KMS-11 (cell line): ENCODE measurements around the gene WNT3A.

ENCODE experiments used
- H2AFZ ChIP-seq: fragments of 200-600 bp; sonication (generic); 2 replicates; pipeline ENCODE4 v1.6.1; 2016; ENCODE audit warnings: antibody characterized with exemption, mixed run types, low read depth
- H3K27ac ChIP-seq: fragments of 200-600 bp; sonication (generic); 2 replicates; pipeline ENCODE4 v1.6.1; 2016; ENCODE audit warnings: mild to moderate bottlenecking, mixed run types
- H3K27me3 ChIP-seq: fragments of 200-600 bp; sonication (generic); 2 replicates; pipeline ENCODE4 v1.6.1; 2017; ENCODE audit warnings: mild to moderate bottlenecking, low read depth, mixed run types, moderate library complexity; ENCODE audit not compliant: insufficient read depth
- H3K36me3 ChIP-seq: fragments of 200-600 bp; sonication (generic); 2 replicates; pipeline ENCODE4 v1.6.1; 2017; ENCODE audit warnings: mild to moderate bottlenecking, mixed run types; ENCODE audit not compliant: insufficient read depth
- H3K4me1 ChIP-seq: fragments of 200-600 bp; sonication (generic); 2 replicates; pipeline ENCODE4 v1.6.1; 2016; ENCODE audit warnings: mild to moderate bottlenecking, low read depth, mixed run types; ENCODE audit not compliant: poor library complexity, severe bottlenecking
- H3K4me2 ChIP-seq: fragments of 200-600 bp; sonication (generic); 2 replicates; pipeline ENCODE4 v1.7.0; 2016; ENCODE audit warnings: mild to moderate bottlenecking, mixed run types
- H3K4me3 ChIP-seq: fragments of 200-600 bp; sonication (generic); IDR thresholded peaks from 2 replicates; pipeline ENCODE4 v1.6.1; 2017; ENCODE audit warnings: low read depth, low read length, mixed read lengths; ENCODE audit not compliant: insufficient read depth
- H3K79me2 ChIP-seq: fragments of 200-600 bp; sonication (generic); 2 replicates; pipeline ENCODE4 v1.6.1; 2016; ENCODE audit warnings: low read depth, mixed run types; ENCODE audit not compliant: insufficient read depth
- H3K9ac ChIP-seq: fragments of 200-600 bp; sonication (generic); 2 replicates; pipeline ENCODE4 v1.6.1; 2016; ENCODE audit warnings: mild to moderate bottlenecking, mixed run types
- H4K20me1 ChIP-seq: fragments of 200-600 bp; sonication (generic); 2 replicates; pipeline ENCODE4 v1.6.1; 2016; ENCODE audit warnings: mild to moderate bottlenecking, mixed run types; ENCODE audit not compliant: insufficient read depth
- CTCF ChIP-seq: fragments of 200-600 bp; sonication (generic); conservative IDR thresholded peaks from 2 replicates; pipeline ENCODE4 v1.6.1; 2017; ENCODE audit warnings: low read depth, mild to moderate bottlenecking, antibody characterized with exemption, low read length, moderate library complexity, mixed read lengths

The WNT3A gene

DNA sequence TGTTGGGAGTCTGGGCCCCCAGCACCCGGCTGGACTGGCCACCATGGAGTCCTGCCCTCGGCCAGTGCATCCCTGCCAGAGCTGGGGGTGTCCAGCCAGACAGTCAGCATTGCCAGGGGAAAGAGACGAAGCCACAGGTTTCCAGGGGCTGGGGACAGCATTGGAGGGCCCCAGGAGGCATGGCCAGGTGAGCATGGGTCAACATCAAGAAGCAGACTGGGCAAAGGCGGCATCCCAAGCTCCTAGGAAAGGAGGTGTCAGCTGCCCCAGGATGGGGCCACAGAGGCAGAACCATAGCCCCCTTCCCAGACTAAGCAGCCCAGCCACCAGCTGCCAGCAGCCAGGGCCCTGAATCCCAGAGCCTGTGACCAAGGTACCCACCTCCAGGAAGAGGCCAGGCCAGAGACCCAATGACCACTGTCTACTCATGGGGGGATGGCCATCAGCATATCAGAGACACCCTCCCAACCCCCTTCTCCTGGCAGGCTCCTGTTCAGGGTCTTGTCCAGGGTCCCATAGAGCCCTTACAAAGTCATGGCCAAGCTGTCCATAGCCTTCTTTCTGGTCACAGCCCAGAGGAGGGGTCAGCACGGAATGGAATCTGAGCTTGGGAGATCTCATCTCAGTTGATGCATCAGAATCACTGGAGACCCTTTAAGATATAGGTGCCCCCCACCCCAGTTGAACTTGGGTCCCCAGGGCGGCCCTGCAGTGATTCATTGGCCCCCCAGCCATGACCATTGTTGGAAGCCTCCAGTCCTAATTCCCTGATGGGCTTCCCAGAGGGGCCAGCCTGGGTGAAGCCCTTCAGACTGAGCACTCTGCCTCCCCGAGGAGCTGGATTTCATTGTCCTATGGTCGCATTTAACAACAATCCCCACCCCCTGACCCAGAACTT lies 32.5 kb downstream of the WNT3A start:
- Histone ChIP-seq H2AFZ (no peak overlapping the region), H3K27ac (no peak overlapping the region), H3K9ac (no peak overlapping the region), H3K4me2 (no peak overlapping the region), H3K4me1 (no peaks in the 10 kb centered on the region), H3K4me3 (no peak overlapping the region), H3K27me3 (no peaks in the 10 kb centered on the region), H3K79me2 (no peaks in the 10 kb centered on the region), H3K36me3 (no peaks in the 10 kb centered on the region), H4K20me1 (no peaks in the 10 kb centered on the region)
- no peak for TF ChIP-seq CTCF

- no peak for TF ChIP-seq CTCF
- no peak overlapping the region for H3K4me3 ChIP-seq
- H3K27ac ChIP-seq: no peak overlapping the region
- no peak overlapping the region for H3K4me2 ChIP-seq
- H3K27me3 ChIP-seq: no peaks in the 10 kb centered on the region
- H3K36me3 ChIP-seq: no peaks in the 10 kb centered on the region
- no peaks in the 10 kb centered on the region for H3K79me2 ChIP-seq
- H4K20me1 ChIP-seq: no peaks in the 10 kb centered on the region
- no peaks in the 10 kb centered on the region for H3K4me1 ChIP-seq
- H2AFZ ChIP-seq: no peak overlapping the region
- no peak overlapping the region for H3K9ac ChIP-seq
These were observed 33.2 kb downstream of the WNT3A start for GRCh38 chr1:228039986-228040385.

GRCh38 chr1:228041316-228041715 lies 34.5 kb downstream of the WNT3A start:
- Histone ChIP-seq H3K4me2 (no peak overlapping the region), H3K4me3 (no peak overlapping the region), H3K27me3 (no peaks in the 10 kb centered on the region), H4K20me1 (no peaks in the 10 kb centered on the region), H3K36me3 (no peaks in the 10 kb centered on the region), H2AFZ (no peak overlapping the region), H3K79me2 (no peaks in the 10 kb centered on the region), H3K27ac (no peak overlapping the region), H3K9ac (no peak overlapping the region), H3K4me1 (no peaks in the 10 kb centered on the region)
- no peak for TF ChIP-seq CTCF

- H3K4me1 ChIP-seq: no peaks in the 10 kb centered on the region
- no peak overlapping the region for H2AFZ ChIP-seq
- H3K27ac ChIP-seq: no peak overlapping the region
- TF ChIP-seq CTCF: no peak
- no peaks in the 10 kb centered on the region for H3K36me3 ChIP-seq
- no peak overlapping the region for H3K4me3 ChIP-seq
- H3K79me2 ChIP-seq: no peaks in the 10 kb centered on the region
- no peaks in the 10 kb centered on the region for H3K27me3 ChIP-seq
- no peaks in the 10 kb centered on the region for H4K20me1 ChIP-seq
- H3K9ac ChIP-seq: no peak overlapping the region
- H3K4me2 ChIP-seq: no peak overlapping the region
These were observed 35.7 kb downstream of the WNT3A start for GRCh38 chr1:228042508-228042907.
